IMR-90 (cell line): ENCODE data around the gene PAK4. TPM values are rescaled to one million over a fixed set of nuclear protein-coding genes. Genes with fewer than 3 reads are reported as not detected.
A peak's percentile ranks its signal among the peaks of the same experiment; 100 is the strongest.
"Not testable (repeated sequence)": the region's sequence is repeated elsewhere in the genome, so short reads cannot be mapped to it uniquely, and the experiment has no call there.

Experiments used
- ATAC-seq: fragments of 200-7000 bp; cut with Tn5 transposase; 2 replicates; pipeline ENCODE4 v1.9.1; 2020; ENCODE audit warnings: low read depth, mild to moderate bottlenecking, moderate library complexity
- BruUV-seq: library from RNA; stranded (reverse); fragments of 400-500 nt; replicated peaks from 2 replicates; lab custom pipeline; 2021; lab: Mats Ljungman, UMichigan
- CTCF ChIA-PET: fragments of 300-600 bp; formaldehyde crosslinking; extraction: SDS; loops from one replicate; lab custom pipeline; 2021; ENCODE audit warnings: antibody characterized with exemption; lab: Yijun Ruan, JAX
- POLR2A ChIA-PET: fragments of 300-600 bp; sonication (Branson Sonifier 250); formaldehyde crosslinking; loops from one replicate; lab custom pipeline; 2022; ENCODE audit warnings: antibody characterized with exemption; ENCODE audit not compliant: unreplicated experiment; lab: Charles Lee
- DNase-seq: peaks from one replicate; pipeline ENCODE4 v3.0.0; 2013
- H2AFZ ChIP-seq: replicated peaks from 2 replicates; pipeline ENCODE3; 2013; ENCODE audit warnings: low read length, mild to moderate bottlenecking; ENCODE audit not compliant: poor library complexity
- H2AK5ac ChIP-seq: 2 replicates; pipeline ENCODE4 v1.6.1; 2013; ENCODE audit warnings: low read depth, low read length, inconsistent platforms
- H2AK9ac ChIP-seq: replicated peaks from 2 replicates; pipeline ENCODE3; 2013; ENCODE audit warnings: mild to moderate bottlenecking, low read depth, low read length, moderate library complexity; ENCODE audit not compliant: poor library complexity
- H2BK120ac ChIP-seq: 2 replicates; pipeline ENCODE4 v1.6.1; 2013; ENCODE audit warnings: low read depth, low read length, inconsistent platforms
- H2BK15ac ChIP-seq: 3 replicates; pipeline ENCODE4 v1.6.1; 2013; ENCODE audit warnings: low read depth, low read length, inconsistent platforms
- H2BK20ac ChIP-seq: 2 replicates; pipeline ENCODE4 v1.6.1; 2013; ENCODE audit warnings: low read depth, mild to moderate bottlenecking, inconsistent platforms, low read length, moderate library complexity
- H2BK5ac ChIP-seq: 2 replicates; pipeline ENCODE4 v1.6.1; 2013; ENCODE audit warnings: mild to moderate bottlenecking, low read depth, low read length, inconsistent platforms; ENCODE audit not compliant: poor library complexity, severe bottlenecking
- H3K14ac ChIP-seq: replicated peaks from 2 replicates; pipeline ENCODE4 v1.6.1; 2013; ENCODE audit warnings: low read depth, low read length, inconsistent platforms
- H3K18ac ChIP-seq: 2 replicates; pipeline ENCODE4 v1.6.1; 2013; ENCODE audit warnings: low read depth, low read length, control low read depth
- H3K23ac ChIP-seq: 2 replicates; pipeline ENCODE4 v1.6.1; 2013; ENCODE audit warnings: low read depth, low read length, inconsistent platforms
- H3K27ac ChIP-seq: 2 replicates; pipeline ENCODE4 v1.5.1; 2013; ENCODE audit warnings: mild to moderate bottlenecking, control low read depth, low read length; ENCODE audit not compliant: insufficient read depth
- H3K27me3 ChIP-seq: 2 replicates; pipeline ENCODE4 v1.6.1; 2013; ENCODE audit warnings: low read length; ENCODE audit not compliant: control insufficient read depth, insufficient read depth
- H3K36me3 ChIP-seq: 2 replicates; pipeline ENCODE4 v1.6.1; 2013; ENCODE audit warnings: low read length, mixed read lengths; ENCODE audit not compliant: control insufficient read depth, insufficient read depth
- H3K4ac ChIP-seq: 2 replicates; pipeline ENCODE4 v1.6.1; 2013; ENCODE audit warnings: low read depth, low read length, inconsistent platforms
- H3K4me1 ChIP-seq: 2 replicates; pipeline ENCODE4 v1.6.1; 2013; ENCODE audit warnings: low read length, mixed read lengths; ENCODE audit not compliant: control insufficient read depth, insufficient read depth
- H3K4me2 ChIP-seq: 2 replicates; pipeline ENCODE4 v1.6.1; 2013; ENCODE audit warnings: low read depth, mild to moderate bottlenecking, control low read depth, low read length, moderate library complexity
- H3K4me3 ChIP-seq: 2 replicates; pipeline ENCODE4 v1.5.1; 2013; ENCODE audit warnings: low read depth, mild to moderate bottlenecking, control low read depth, low read length, moderate library complexity; ENCODE audit not compliant: insufficient read depth
- H3K56ac ChIP-seq: 2 replicates; pipeline ENCODE4 v1.6.1; 2013; ENCODE audit warnings: low read length, inconsistent platforms; ENCODE audit not compliant: insufficient read depth; ENCODE audit errors: extremely low read depth
- H3K79me1 ChIP-seq, 2 experiments: 2 replicates each; pipeline ENCODE4 v1.6.1; 2013; ENCODE audit warnings: low read length in 2 of 2, inconsistent platforms in 1 of 2, low read depth in 1 of 2
- H3K9ac ChIP-seq: 2 replicates; pipeline ENCODE4 v1.6.1; 2013; ENCODE audit warnings: low read depth, low read length, control low read depth
- H3K9me1 ChIP-seq: 2 replicates; pipeline ENCODE4 v1.6.1; 2013; ENCODE audit warnings: low read length, inconsistent platforms; ENCODE audit not compliant: insufficient read depth
- H3K9me3 ChIP-seq: 2 replicates; pipeline ENCODE4 v1.6.1; 2013; ENCODE audit warnings: low read length; ENCODE audit not compliant: control insufficient read depth, insufficient read depth
- H4K20me1 ChIP-seq: 2 replicates; pipeline ENCODE4 v1.6.1; 2013; ENCODE audit warnings: low read length, inconsistent platforms; ENCODE audit not compliant: insufficient read depth
- H4K5ac ChIP-seq: 2 replicates; pipeline ENCODE4 v1.6.1; 2013; ENCODE audit warnings: mild to moderate bottlenecking, low read depth, low read length, control low read depth
- H4K8ac ChIP-seq, 2 experiments: 2 replicates each; pipeline ENCODE4 v1.6.1; 2013; ENCODE audit warnings: low read depth in 2 of 2, low read length in 2 of 2, control low read depth in 1 of 2, inconsistent platforms in 1 of 2
- H4K91ac ChIP-seq: 2 replicates; pipeline ENCODE4 v1.6.1; 2013; ENCODE audit warnings: low read depth, low read length, inconsistent platforms; ENCODE audit not compliant: insufficient read depth
- CEBPB ChIP-seq: IDR thresholded peaks from 2 replicates; pipeline ENCODE4 v1.6.1; 2012; ENCODE audit warnings: low read depth, low read length, improper control_type of control experiment
- FOS ChIP-seq: fragments of 150-350 bp; IDR thresholded peaks from 2 replicates; pipeline ENCODE4 v1.6.1; 2016; ENCODE audit warnings: low read depth, low read length
- WGBS, 2 experiments: methylation state at CpG; one replicate each; pipeline versions ENCODE4 v1.1.5 to v1.1.7; 2013; ENCODE audit warnings: missing lambda C conversion rate in 2 of 2; ENCODE audit not compliant: insufficient read length in 1 of 2; ENCODE audit errors: extremely low coverage in 2 of 2; 5-methylcytosine and 5-hydroxymethylcytosine counted together
- dilution Hi-C: fragments of 300-500 bp; cut with HindIII; formaldehyde crosslinking; loops from one replicate; pipeline ENCODE4 v1.14.3; 2018; ENCODE audit warnings: low sequenced_read_pairs; ENCODE audit not compliant: unreplicated experiment
- in situ Hi-C: fragments of 300-500 bp; cut with MboI; formaldehyde crosslinking; loops from 3 replicates; pipeline ENCODE4 v1.14.3; 2019; ENCODE audit warnings: low sequenced_read_pairs, inconsistent platforms, mixed read lengths
- intact Hi-C: fragments of 100-400 bp; cut with micrococcal nuclease; formaldehyde crosslinking; loops from 2 replicates; pipeline ENCODE4 v1.10.0; 2022
- polyA plus RNA-seq, 3 experiments: library from polyadenylated mRNA; depleted of rRNA; stranded (reverse); fragments of >200 nt; gene quantifications; 2 replicates each; pipeline ENCODE4 v1.2.3, GENCODE V29; 2012; ENCODE audit warnings: low replicate concordance in 1 of 3
- total RNA-seq: library from RNA; depleted of rRNA; stranded (reverse); fragments of >200 nt; gene quantifications from 2 replicates; pipeline ENCODE4 v1.2.3, GENCODE V29; 2012

Gene PAK4
- total and polyA plus RNA-seq, 2 of the 4 experiments (the other 2 are of a cell fraction): 2.0 to 27.2 TPM

DNA sequence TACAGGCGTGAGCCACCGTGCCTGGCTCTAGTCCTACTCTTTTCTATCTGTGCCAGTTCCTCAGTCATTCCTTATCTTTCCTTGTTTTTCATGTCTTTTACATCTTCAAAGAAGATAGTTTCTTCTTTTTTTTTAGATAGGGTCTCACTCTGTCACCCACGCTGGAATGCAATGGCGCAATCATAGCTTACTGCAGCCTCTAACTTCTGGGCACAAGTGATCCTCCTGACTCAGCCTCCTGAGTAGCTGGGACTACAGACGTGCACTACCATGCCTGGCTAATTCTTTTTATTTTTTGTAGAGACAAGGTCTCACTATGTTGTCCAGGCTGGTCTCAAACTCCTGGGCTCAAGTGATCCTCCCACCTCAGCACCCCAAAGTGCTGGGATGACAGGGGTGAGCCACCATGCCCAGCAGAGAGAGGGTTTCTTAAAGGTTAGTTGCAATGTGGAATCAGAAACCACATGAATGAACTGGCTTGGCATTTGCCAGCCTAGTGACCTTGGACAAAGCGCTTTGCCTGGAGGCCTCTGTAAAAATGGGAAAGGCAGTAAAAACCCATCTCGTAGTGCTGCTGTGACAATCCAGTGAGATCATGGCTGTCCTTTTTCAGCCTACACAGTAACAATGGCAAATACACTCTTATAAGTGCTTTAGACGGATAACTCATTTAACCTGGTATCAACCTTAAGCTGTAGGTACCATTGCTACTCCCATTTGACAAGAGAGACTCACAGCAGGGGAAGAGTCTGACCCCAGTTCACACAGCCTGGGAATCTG lies 37.5 kb upstream of the PAK4 start:
- in situ Hi-C loops: no loop called here
- Histone ChIP-seq H3K23ac (no peak overlapping the region), H3K14ac (no peak overlapping the region), H2AK9ac (no peak overlapping the region), H2BK20ac (no peak overlapping the region), H3K36me3 (no peaks in the 10 kb centered on the region), H2BK5ac (no peak overlapping the region), H3K4me3 (no peak overlapping the region), H2BK15ac (no peak overlapping the region), H3K9ac (no peak overlapping the region), H3K27me3 (peaks cover 45% of the 10 kb centered on the region), H4K91ac (no peak overlapping the region), H3K4ac (no peak overlapping the region), H3K56ac (no peak overlapping the region), H3K4me2 (no peak overlapping the region), H3K4me1 (peaks cover 3% of the 10 kb centered on the region; the same call in 1 of the 2 replicates), H3K27ac (no peak overlapping the region), H2BK120ac (no peak overlapping the region), H3K9me3 (no peaks in the 10 kb centered on the region), H3K18ac (no peak overlapping the region), H4K8ac (no peak overlapping the region), H2AK5ac (no peak overlapping the region), H2AFZ (no peak overlapping the region), H3K79me1 (no peaks in the 10 kb centered on the region), H3K9me1 (no peaks in the 10 kb centered on the region), H4K5ac (no peak overlapping the region), H4K20me1 (no peaks in the 10 kb centered on the region)
- no TSS peak for BruUV-seq
- intact Hi-C loops: no loop called here
- dilution Hi-C loops: no loop called here
- TF ChIP-seq CEBPB: 0 out of 2 replicates have a peak, but pooled peaks have one; percentile 3
- no peak for TF ChIP-seq FOS
- ChIA-PET CTCF (no interaction called here), POLR2A (no interaction called here)
- no peak for ATAC-seq
- no peak for DNase-seq
- WGBS, 2 experiments: 50% methylated on average over 2 of the region's 8 CpGs; no CpG with 5 or more reads in 1 of the 2 experiments

DNA sequence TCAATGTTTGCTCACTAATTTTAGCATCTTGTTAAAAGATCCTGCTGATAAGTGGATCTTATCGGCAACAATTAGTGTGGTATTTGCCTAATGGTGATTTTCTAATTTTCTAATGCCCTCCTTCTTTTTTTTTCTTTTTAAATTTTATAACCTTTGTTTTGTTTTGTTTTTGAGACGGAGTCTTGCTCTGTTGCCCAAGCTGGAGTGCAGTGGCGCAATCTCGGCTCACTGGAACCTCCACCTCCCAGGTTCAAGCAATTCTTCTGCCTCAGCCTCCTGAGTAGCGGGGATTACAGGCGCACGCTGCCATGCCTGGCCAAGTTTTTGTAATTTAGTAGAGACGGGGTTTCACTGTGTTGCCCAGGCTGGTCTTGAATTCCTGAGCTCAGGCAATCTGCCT lies 35.6 kb upstream of the PAK4 start:
- H4K91ac ChIP-seq, H3K4me1 ChIP-seq, H2BK20ac ChIP-seq, CTCF ChIA-PET, H4K5ac ChIP-seq, dilution Hi-C loops, H4K20me1 ChIP-seq, POLR2A ChIA-PET, H4K8ac ChIP-seq, H3K4me3 ChIP-seq, ATAC-seq, H2BK120ac ChIP-seq, H3K14ac ChIP-seq, H2AK9ac ChIP-seq, H3K4me2 ChIP-seq, H2BK5ac ChIP-seq, H2AK5ac ChIP-seq, H3K56ac ChIP-seq, H3K36me3 ChIP-seq, BruUV-seq, H2BK15ac ChIP-seq, H3K23ac ChIP-seq, H3K79me1 ChIP-seq, H3K9ac ChIP-seq, H3K27ac ChIP-seq, DNase-seq, H2AFZ ChIP-seq, H3K9me3 ChIP-seq, intact Hi-C loops, H3K18ac ChIP-seq, H3K9me1 ChIP-seq, H3K4ac ChIP-seq, in situ Hi-C loops: not testable (repeated sequence)
- WGBS, 2 experiments: no CpG with 5 or more reads among the region's 8 CpGs
- peaks cover 28% of the 10 kb centered on the region for H3K27me3 ChIP-seq
